ENCODE measurements around the gene SBF1.

- TF ChIP-seq CTCF (conservative IDR thresholded peaks at IDR 0.05; ENCODE audit: low read depth, low read length) = no peak
- no peak for TF ChIP-seq EZH2 (IDR thresholded peaks at IDR 0.05; ENCODE audit: borderline replicate concordance, low read depth, low read length, poor library complexity, severe bottlenecking)
Observed at GRCh38 chr22:50461979-50462540, 12.8 kb downstream of the SBF1 start.

Measured in A673 (cell line).